NCI-H146 (cell line): Measurements from ENCODE around the gene CFAP161.
"Not testable (repeated sequence)": the region's sequence is repeated elsewhere in the genome, so short reads cannot be mapped to it uniquely, and the experiment has no call there.

ENCODE experiments used
- DNase-seq: peaks from one replicate; lab custom pipeline; 2025; lab: John Stamatoyannopoulos, UW

CFAP161 gene

DNA sequence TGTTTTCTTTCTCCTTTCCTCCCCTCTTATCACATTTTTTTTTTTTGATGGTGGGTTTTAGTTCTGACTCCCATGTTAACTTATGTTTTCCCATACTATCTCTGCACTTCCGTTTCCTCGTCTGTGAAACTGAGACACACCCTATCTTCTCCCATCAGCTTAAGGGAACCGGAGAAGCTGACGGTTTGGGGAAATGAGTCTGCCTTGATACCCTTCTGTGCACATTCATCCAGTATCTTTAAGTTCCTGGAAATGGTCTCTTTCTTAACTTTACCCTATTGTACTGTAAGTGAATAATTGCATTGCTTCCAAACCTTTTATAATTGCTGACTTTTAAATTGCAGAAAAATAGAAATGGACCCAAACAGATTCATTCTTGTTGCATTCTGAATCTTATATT, 26.2 kb upstream of the CFAP161 start:
- no peak for DNase-seq

DNA sequence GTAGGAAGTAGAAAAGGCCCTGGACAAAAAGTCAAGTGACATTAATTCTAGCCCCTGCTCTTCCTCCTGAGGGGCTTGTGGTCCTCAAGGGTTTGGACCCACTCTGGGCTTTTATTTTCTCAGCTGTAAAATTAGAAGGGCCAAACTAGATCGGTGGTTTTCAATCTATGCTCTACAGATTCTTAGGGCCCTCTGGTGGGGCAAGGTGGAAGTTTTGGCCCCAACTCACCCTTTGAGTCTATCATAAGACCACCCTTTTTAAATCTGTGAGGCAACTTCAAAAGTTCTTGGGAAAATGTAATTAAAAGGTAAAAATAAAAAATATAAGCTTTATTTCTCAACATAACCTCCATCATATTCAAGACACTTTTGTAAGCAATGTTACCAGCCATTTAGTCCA, 25.6 kb upstream of the CFAP161 start:
- no peak for DNase-seq

DNA sequence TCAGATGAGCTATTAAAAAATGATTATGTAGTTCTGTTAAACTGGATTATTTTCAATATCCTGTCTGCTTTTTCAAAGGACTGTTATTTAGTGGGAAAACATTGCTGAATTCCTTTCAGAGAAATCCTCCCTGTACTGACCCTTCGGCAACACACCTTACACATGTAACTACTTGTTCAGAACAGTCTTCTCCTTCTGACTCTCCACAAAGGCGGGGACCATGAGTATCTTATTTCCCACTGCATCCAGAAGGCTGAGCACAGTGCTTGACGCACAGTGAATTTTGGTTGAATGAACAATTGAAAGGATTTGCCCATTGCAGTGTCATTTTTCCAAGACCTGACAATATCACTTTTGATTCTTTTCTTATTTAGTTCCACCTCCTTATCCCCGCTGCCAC, 23.1 kb upstream of the CFAP161 start:
- no peak for DNase-seq

DNA sequence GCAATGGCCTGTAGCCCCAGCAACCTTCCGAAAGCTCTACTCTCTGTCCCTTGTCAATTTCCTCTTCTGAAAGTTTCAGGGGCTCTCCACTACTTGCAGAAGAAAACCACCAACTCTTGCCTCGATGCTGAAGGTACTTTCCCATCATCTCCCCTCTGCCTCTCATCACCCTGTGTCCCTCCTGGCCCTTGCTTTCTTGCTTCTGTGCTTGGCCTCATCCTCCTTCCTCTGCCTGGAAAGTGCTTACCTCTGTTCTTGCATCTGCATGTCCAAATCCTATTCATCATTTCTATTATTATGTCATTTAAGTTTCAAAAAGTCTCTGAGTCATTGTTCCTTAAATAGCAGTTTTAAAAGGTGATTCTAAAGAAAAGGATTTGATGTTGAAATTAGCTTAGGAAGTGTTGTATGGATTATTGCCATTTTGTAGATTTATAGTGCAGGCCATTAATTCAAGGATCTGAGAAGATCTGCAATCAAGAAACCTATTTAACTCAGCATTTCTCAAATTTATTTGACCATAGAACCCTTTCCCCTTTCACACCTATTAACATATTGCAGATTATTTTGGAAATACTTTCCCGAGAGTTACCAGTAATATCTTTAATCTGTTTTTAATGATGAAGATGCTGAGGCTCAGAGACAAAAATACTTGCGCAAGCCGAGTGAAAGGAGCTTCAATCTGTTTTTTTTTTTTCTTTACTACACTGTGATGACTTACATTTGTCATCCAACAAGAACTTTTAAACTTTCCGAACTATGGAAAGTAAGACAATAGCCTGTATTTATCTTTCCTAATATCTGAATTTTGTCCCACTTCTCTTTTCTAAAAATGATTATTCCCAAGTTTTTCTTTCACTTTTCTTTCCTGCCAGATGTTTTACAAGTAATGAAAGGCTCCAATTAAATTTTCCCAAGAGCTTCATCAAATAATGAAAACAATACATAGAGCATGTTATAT, 22.3 kb upstream of the CFAP161 start:
- no peak for DNase-seq

DNA sequence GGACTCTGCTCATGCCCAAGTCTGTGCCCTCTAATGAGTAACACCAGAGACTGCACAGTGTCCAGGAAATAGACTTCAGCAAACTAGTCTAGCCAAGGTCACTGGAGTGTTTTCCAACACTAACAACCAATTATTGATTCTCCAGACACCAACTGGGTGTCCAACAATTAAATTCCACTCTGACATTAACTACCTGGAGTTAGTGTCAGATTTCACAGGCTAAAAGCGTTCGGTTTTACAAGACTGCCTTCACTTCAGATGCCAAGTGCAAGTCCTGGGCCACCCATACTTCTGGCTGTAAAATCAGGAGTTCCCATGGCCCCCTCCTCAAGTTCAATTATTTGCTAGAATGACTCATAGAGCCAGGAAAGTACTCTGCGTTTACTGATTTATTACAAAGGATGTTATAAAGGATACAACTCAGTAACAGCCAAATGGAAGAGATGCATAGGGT, 20.8 kb upstream of the CFAP161 start:
- peak; percentile 59 for DNase-seq

DNA sequence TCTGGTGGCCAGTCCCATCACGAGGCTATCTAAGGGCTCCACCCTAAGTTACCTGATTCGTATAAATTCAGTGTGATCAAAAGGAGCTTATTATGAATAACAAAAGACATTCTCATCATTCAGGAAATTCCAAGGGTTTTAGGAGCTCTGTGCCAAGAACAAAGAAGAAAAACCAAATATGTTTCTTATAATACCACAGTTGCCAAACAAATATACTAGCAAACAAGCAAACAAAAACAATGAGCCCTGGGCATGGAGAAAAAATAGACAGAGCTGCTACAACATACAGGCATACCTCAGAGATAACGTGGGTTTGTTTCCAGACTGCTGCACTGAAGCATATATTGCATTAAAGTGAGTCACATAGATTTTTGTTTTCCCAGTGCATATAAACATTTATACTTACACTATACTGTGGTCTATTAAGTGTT, 20.2 kb upstream of the CFAP161 start:
- DNase-seq: no peak

DNA sequence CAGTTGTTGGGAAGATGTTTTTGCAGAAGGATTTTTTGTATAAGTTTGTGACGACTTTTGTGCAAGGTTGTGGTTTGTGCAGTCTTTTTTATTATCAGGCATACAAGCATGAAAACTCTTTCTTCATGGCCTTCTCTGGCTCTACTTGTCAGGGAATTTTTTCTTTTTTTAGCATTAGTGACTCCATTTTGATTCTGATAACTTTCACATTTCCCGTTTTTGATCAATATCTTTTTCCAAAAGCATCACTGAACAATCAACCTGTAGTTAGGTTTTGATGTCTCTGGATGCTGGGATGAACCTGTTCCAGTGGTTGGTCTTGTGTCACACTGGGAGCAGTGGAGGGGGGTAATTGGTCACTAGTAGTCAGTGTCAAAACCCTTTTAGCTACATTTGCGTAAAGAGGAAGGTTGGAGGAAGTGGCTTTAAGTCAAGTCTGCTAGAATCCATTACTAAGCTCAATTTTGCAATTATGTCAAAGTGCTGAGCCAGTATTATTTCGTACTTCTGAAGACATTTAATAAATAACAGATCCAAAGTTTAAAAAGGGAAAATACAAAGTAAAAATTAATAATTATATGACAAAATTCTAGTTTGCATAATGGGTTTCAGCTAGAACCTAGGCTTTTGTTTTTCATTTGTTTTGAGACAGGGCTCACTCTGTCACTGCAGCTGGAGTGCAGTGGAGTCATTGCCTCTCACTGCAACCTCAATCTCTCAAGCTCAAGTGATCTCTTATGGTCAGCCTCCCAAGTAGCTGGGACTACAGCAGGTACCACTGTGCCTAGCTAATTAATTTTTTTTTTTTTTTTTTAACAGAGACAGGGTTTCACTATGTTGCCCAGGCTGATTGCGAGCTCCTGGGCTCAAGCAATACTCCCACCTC, 18.8 kb upstream of the CFAP161 start:
- no peak for DNase-seq

DNA sequence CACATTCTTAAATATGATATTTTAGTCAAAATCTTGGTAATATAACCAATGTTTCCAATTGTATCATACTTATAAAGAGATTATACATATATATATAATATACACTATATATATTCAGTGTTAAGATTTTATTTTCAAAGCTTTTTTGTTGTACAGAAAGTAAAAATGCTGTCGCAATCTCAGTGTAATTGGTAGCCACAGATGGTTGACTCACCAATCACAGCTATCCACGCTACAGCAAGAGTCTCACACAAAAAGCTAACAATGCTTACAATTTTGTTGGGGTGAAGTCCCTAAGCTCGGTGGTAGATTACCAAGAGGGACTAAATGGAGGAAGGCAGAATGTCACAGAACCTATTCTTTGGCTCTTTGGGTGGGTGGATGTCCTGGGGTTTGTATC, 16.9 kb upstream of the CFAP161 start:
- no peak for DNase-seq

DNA sequence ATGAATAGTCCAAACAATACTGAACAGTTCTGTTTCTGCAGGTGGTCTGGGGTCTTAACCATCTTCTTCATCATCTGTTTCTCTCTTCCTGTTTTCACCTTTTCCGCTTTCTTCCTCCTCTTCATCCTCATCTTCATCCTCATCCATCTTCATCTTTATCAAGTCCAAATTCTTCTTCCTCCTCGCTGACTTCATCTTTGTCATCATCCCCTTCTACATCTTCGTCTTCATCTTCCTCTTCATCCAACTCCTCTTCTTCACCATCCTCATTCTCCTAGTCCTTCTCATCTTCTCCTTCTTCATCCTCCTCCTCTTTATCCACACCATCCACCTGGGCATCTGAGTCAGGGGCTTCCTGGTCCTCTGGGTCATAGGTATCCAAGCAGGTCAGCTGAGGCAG, 16.5 kb upstream of the CFAP161 start:
- DNase-seq: no peak

DNA sequence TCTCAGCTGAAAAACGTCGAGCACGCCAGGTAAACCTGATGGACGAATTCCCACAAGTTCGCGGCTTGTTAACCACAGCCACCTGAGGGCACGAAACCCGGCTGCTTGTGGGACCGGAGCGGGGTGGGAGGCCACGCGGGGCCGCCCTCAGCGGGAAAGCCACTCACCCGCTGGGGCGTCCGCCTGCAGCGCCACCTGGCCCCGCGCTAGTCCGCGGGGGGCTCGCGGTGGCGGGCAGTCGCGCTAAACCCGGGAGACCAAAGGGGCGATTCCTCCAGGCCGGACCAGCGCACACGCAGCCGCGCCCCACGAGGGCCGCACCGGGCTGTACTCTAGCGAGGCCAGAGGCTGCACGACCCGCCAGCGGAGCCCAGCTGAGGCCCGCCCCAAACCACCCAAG, 15.7 kb upstream of the CFAP161 start:
- no peak for DNase-seq

DNA sequence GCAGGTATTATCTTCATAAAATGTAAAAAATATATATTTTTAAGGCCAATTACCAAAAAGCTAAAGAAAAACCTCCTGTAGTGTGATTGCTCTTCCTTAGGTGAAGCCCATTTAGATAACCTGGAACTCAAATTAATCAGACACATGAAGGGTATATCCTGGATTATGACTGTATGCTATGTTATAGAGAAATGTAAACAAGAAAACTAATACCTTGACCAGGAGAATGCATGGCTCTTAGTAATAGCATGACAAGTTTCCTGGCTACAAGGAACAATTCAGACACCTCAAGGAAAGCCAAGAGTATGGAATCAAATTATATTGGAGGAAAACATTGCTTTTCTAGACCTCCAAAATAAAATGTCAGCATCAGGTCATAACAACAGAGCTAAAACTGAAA, 14.0 kb upstream of the CFAP161 start:
- no peak for DNase-seq

DNA sequence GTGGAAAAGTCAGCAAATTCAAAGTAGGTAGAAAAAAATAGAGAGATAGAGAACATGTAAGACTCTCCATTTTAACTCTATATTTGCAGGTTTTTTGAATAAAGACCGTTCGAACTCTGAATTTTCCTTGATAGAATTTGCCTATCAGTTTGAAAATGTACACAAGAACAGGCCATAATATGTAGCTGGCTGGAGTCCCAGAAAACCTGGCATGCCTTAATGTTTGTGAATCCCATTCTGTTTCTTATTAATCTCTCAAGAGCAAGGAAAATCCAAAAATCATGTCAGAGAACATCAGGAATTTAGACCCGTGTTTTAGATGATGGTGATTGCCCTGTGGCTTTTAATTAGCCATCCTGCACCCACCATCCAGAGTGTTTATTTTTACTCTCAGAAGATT, 7.2 kb upstream of the CFAP161 start:
- no peak for DNase-seq

DNA sequence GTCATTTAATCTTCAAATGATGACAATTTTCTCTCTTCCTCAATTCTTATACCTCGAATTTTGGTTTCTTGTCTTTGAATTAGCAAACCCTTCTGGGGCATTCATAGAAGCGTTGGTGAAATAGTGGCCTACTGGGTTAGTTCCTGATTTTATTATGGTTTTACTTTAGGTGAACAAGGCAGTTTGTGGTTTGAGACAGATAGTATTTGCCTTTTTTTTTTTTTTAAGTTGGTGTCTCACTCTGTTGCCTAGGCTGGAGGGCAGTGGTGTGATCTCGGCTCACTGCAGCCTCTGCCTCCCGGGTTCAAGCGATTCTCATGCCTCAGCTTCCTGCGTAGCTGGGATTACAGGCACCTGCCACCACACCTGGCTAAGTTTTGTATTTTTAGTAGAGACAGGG, 7.4 kb downstream of the CFAP161 start:
- not testable (repeated sequence) for DNase-seq

DNA sequence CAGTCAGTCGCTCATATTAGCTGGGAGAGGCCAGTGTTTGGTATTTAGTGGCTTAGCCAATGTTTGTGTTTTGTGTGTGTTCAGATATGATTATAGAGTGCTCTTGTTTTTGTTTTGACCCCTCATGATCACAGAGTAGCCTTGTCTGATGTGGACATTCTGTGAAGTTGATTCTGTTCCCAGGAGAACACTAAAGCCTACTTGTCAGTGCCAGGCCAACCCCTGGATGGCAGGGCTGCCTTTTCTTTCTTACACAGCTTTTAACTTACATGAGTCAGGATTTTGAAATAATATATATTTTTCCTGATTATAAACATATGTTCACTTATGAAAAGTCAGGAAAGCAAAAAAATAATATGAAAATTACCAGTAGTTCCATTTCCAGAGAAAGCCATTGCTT, 11.9 kb downstream of the CFAP161 start:
- DNase-seq: no peak

DNA sequence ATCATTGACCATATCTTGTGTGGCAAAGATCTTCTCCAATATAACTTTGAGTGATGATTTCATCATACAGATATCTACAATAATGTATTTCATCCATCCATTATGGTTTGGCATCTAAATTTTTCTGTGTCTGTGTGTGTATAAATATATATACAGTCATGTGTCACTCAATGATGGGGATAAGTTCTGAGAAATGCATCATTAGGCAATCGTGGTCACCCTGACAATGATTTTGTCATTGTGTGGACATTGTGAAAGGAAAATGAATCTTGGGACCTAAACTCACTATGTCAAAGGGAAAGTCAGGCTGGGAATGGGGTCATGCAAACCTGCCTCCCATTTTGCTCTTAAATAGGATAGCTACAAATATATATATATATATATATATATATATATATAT, 12.4 kb downstream of the CFAP161 start:
- no peak for DNase-seq

DNA sequence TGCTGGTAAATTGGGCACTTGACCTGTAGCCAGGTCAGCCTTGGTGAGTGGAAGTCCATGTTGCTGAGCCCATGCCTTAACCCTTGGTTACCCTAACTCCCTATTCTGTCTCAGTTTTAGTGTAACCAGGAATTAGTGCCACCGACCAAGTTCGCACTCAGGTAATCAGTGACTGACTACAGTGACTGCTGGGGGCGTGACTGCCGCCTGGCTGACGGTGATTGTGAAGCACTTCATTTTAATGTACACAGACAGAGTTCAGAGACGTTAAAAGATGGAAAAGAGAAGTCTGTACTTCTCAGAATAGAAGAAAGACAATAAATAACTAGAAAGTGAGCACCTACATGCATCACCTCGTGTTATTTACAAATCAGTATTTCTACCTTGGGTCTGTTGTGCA, 17.3 kb downstream of the CFAP161 start:
- DNase-seq: no peak

DNA sequence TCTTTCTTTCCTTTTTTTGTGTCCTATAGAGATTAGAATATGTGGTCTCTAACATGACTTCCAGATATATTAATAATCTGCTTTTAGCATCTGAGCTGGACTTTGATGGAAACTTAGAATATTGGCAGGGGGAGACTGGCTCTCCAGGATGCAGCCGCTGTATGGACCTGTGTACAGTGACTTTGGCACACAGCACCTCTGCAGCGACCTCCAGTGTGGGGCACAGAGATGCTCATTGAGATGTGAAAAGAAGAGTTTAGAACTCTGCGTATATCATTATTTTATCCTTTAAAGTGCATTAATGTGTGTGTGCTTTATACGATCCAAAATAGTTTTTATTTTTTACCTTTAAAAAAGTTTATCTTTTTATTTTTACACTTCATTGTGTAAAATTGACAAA, 18.3 kb downstream of the CFAP161 start:
- no peak for DNase-seq

DNA sequence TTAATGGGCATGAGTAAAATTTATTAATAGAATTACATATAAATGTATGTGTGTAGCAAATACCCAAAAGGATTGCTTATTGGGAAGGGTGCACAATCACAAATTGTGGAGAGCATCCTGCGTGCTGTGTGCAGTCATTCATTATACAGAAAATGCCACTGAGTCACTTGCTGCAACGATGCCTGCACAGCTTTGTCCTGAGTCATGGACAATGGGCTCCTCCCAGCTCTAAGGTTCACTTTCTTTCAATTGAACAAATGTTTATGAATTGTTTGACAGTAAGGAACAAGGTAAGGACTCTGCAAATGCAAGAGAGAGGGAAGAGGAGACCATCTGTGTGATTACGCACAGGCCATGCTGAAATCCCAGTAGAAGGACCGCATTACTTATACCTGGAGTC, 18.7 kb downstream of the CFAP161 start:
- no peak for DNase-seq

DNA sequence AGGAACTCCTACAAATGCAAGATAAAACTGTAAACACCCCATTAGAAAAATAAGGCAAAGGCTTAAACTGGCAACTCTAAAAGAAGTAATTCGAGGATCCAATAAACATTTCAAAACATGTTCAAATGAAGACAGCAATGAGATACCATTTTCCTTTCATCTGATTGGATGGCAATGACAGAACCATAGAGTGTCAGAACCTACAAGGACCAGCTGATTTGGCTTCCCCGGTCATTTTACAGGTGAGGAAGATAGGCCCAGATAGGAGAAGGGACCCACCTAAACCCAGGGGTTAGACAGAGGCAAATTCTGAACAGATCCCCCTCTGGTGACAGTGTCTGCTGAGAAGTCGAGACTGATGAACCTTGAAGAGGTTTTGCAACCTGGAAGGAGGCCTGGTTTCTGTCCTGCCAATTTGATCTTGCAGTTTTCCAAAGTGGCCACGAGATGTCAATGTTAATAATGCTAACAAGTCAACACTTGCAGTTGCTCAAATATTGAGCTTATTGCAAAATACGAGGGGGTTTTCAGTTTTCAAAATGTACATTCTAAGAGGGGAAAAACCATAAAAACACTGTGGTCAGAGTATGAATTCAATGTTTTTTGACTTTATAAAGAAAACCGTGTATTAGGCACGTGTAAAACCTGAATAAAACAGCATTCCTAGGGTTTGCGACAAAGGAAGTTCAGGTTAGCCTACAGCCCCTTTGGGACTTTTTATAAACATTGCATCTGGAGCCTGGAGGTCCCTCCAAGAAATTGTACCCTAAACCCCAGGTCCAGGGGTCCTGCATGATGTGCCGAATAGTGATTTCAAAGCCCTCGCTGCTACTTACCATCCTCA, 21.5 kb downstream of the CFAP161 start:
- DNase-seq: peak; percentile 6

DNA sequence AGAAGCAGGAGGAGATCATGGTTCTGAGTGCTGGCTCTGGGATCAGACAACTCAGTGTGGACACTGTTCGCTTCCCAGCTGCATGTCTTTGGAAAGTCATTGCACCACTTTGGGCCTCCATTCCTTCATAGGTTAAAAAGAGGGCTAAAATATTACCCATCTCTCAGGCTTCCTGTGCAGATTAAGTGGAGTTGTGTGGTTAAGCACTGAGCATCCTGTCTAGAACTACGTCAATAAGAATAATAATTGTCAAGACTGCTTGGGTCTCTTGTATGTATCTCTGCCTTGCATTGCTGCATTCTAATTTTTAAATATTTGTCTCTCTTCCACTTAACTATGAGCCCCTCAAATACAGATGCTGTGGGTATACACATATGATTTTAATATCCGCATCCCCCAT, 22.3 kb downstream of the CFAP161 start:
- no peak for DNase-seq

DNA sequence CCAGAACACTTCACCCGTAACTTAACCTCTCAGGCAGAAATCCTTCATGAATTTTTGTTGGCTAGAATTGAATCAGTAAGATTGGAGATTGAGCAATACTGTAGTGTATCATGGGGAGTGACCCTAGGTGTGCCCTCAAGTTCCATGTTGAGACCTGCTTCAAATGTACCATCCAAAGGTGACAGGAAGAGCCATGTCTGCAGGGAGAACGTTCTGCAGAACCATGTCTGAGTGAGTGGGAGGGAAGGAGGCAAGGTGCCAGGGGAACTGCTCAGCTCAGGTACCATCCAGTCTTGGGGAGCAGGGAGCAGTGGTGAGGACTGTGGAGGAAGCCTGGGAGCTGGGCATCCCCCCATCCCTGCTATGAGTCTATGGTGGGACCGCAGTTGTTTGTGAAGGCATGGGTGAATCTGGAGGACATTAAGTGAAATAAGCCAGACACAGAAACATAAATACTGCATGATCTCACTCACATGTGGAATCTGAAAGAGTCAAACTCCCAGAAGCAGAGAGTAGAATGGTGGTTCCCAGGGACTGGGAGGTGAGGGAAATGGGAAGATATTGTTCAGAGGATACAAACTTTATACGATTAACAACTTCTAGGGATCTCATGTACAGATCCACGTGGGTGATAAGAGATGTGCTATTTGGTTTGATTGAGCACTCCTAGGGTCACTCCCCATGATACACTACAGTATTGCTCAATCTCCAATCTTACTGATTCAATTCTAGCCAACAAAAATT, 23.3 kb downstream of the CFAP161 start:
- DNase-seq: no peak

DNA sequence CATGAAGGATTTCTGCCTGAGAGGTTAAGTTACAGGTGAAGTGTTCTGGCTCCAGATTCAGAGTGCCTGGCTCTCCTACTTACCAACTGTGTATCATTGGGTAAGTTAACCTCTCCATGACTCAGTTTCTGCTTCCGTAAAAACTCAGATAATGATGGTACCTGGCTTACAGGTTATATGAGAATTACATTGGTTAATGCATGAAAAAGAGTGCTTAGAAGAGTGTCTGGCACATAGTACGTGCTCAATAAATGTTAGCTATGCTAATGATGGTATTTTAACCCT, 23.8 kb downstream of the CFAP161 start:
- no peak for DNase-seq
